ENCODE measurements around the gene CLCN4.

- TF ChIP-seq EZH2 (IDR thresholded peaks at IDR 0.05; ENCODE audit: borderline replicate concordance, insufficient read depth, low read depth, low read length, poor library complexity, severe bottlenecking) (no peak), CTCF (IDR thresholded peaks at IDR 0.05) (no peak)
Measured at GRCh38 chrX:10130354-10130753, 26.4 kb upstream of the CLCN4 start.
